Neural progenitor cell (in vitro differentiated cells): Measurements from ENCODE around the gene ARMC9.
A peak's percentile ranks its signal among the peaks of the same experiment; 100 is the strongest.

Experiments used
- CTCF ChIP-seq: fragments of 200-600 bp; sonication (generic); IDR thresholded peaks from 2 replicates; pipeline ENCODE4 v1.5.1; 2017; ENCODE audit warnings: antibody characterized with exemption, mild to moderate bottlenecking
- EZH2phosphoT487 ChIP-seq: fragments of 200-600 bp; sonication (generic); IDR thresholded peaks from 2 replicates; pipeline ENCODE4 v1.6.1; 2017; ENCODE audit warnings: antibody characterized with exemption

GRCh38 chr2:231227310-231228162 is 29.1 kb downstream of the ARMC9 start:
- peak; percentile 89 for TF ChIP-seq CTCF
- TF ChIP-seq EZH2phosphoT487: no peak
